Stimulated activated CD8-positive, alpha-beta memory T cell treated with anti-CD3 and anti-CD28 coated beads, Interleukin-12 subunit alpha, Interleukin-12 subunit beta, amount 100 ng/mL, for 4 hours (primary cell): Measurements from ENCODE around the gene CLDND1.

Source experiments
- DNase-seq: peaks from one replicate; pipeline ENCODE4 v3.0.0-alpha.2; 2020; ENCODE audit warnings: low read depth

The CLDND1 gene

GRCh38 chr3:98551236-98551635 is 28.5 kb upstream of the CLDND1 start:
- DNase-seq, result no peak

- DNase-seq, result no peak
These were observed 28.1 kb upstream of the CLDND1 start for GRCh38 chr3:98550833-98551232.

GRCh38 chr3:98548544-98548943 is 25.8 kb upstream of the CLDND1 start:
- DNase-seq, result no peak

GRCh38 chr3:98545940-98546339 is 23.2 kb upstream of the CLDND1 start:
- no peak for DNase-seq

GRCh38 chr3:98542623-98543022 is 19.9 kb upstream of the CLDND1 start:
- DNase-seq, result no peak

GRCh38 chr3:98541695-98542094 is 19.0 kb upstream of the CLDND1 start:
- DNase-seq, result no peak

GRCh38 chr3:98540346-98540745 is 17.6 kb upstream of the CLDND1 start:
- DNase-seq, result no peak

GRCh38 chr3:98536456-98537017 is 13.8 kb upstream of the CLDND1 start:
- no peak for DNase-seq

- no peak for DNase-seq
These were observed 12.0 kb upstream of the CLDND1 start for GRCh38 chr3:98534734-98535133.

- DNase-seq, result no peak
These were observed 11.5 kb upstream of the CLDND1 start for GRCh38 chr3:98534168-98534567.

- DNase-seq, result no peak
These were observed 10.2 kb upstream of the CLDND1 start for GRCh38 chr3:98532709-98533571.

- no peak for DNase-seq
These were observed 9.6 kb upstream of the CLDND1 start for GRCh38 chr3:98532275-98532637.

GRCh38 chr3:98531622-98532274 is 9.0 kb upstream of the CLDND1 start, which contains the start of gene GPR15:
GPR15 (plus strand) TSS chr3:98531978; CDS start chr3:98532034, 56 bp downstream.
- DNase-seq, result no peak

- DNase-seq, result no peak
These were observed 8.0 kb upstream of the CLDND1 start for GRCh38 chr3:98530676-98531075.

GRCh38 chr3:98529856-98530459 is 7.3 kb upstream of the CLDND1 start:
- DNase-seq, result no peak

- no peak for DNase-seq
These were observed 6.0 kb upstream of the CLDND1 start for GRCh38 chr3:98528474-98529346.

- no peak for DNase-seq
These were observed 2.8 kb upstream of the CLDND1 start for GRCh38 chr3:98525494-98525893.

- DNase-seq, result peak; percentile 27
These were observed 682 bp downstream of the CLDND1 start for GRCh38 chr3:98521897-98522543.

GRCh38 chr3:98519351-98519750 is 3.4 kb downstream of the CLDND1 start:
- DNase-seq, result no peak

- no peak for DNase-seq
These were observed 3.9 kb downstream of the CLDND1 start for GRCh38 chr3:98518816-98519215.

GRCh38 chr3:98514948-98515347 is 7.8 kb downstream of the CLDND1 start:
- DNase-seq, result no peak
